Activated CD4-positive, alpha-beta T cell treated with anti-CD3 and anti-CD28 coated beads, Interleukin-2, amount 10 ng/mL, durations not matched to agents 7 days and 5 days (primary cell): ENCODE results near the gene TMED5. TPM values are rescaled to one million over a fixed set of nuclear protein-coding genes. Genes with fewer than 3 reads are reported as not detected.
"Not testable (repeated sequence)": the region's sequence is repeated elsewhere in the genome, so short reads cannot be mapped to it uniquely, and the experiment has no call there.

Experiments used
- CTCF ChIA-PET: fragments of 350-600 bp; sonication (Branson Sonifier 250); formaldehyde crosslinking; loops from one replicate; lab custom pipeline; 2021; ENCODE audit warnings: antibody characterized with exemption; lab: Charles Lee
- POLR2A ChIA-PET: fragments of 350-600 bp; sonication (Branson Sonifier 250); formaldehyde crosslinking; loops from one replicate; lab custom pipeline; 2021; ENCODE audit warnings: antibody characterized with exemption; lab: Charles Lee
- DNase-seq: peaks from one replicate; pipeline ENCODE4 v3.0.0-alpha.2; 2020
- H3K27ac Mint-ChIP-seq: one replicate; pipeline ENCODE4 v1.8.0; 2021; ENCODE audit warnings: mild to moderate bottlenecking, moderate library complexity, mixed read lengths
- H3K27me3 Mint-ChIP-seq: one replicate; pipeline ENCODE4 v1.8.0; 2021; ENCODE audit warnings: mixed read lengths
- H3K36me3 Mint-ChIP-seq: one replicate; pipeline ENCODE4 v1.8.0; 2021; ENCODE audit warnings: low read depth, mixed read lengths
- H3K4me1 Mint-ChIP-seq: one replicate; pipeline ENCODE4 v1.8.0; 2021; ENCODE audit warnings: mixed read lengths
- H3K4me3 Mint-ChIP-seq: one replicate; pipeline ENCODE4 v1.8.0; 2021; ENCODE audit warnings: mild to moderate bottlenecking, moderate library complexity, mixed read lengths
- H3K9me3 Mint-ChIP-seq: one replicate; pipeline ENCODE4 v1.8.0; 2021; ENCODE audit warnings: mixed read lengths
- total RNA-seq, 2 experiments: library from RNA; stranded (reverse); gene quantifications; one replicate each; pipeline ENCODE4 v1.2.3, GENCODE V29; 2021

Gene TMED5
- total RNA-seq, 2 experiments from 2014 or later, result 42.6 to 44.7 TPM

- Mint-ChIP-seq H3K27me3 (no peaks in the 10 kb centered on the region), H3K4me3 (no peak overlapping the region), H3K4me1 (peaks cover 4% of the 10 kb centered on the region), H3K9me3 (no peaks in the 10 kb centered on the region), H3K36me3 (peaks cover 40% of the 10 kb centered on the region), H3K27ac (no peak overlapping the region)
- ChIA-PET POLR2A (no interaction called here), CTCF (no interaction called here)
- no peak for DNase-seq
These were observed 16.4 kb upstream of the TMED5 start for GRCh38 chr1:93196591-93196990.

- Mint-ChIP-seq H3K9me3 (no peaks in the 10 kb centered on the region), H3K4me3 (no peak overlapping the region), H3K27ac (no peak overlapping the region), H3K36me3 (peaks cover 49% of the 10 kb centered on the region), H3K4me1 (peaks cover 19% of the 10 kb centered on the region), H3K27me3 (no peaks in the 10 kb centered on the region)
- POLR2A ChIA-PET, result no interaction called here
- CTCF ChIA-PET, result interaction anchor here (0.6 kb wide), 1 partner anchor 17 kb away, joined by 3 read pairs; no protein-coding TSS in a partner anchor
- no peak for DNase-seq
These were observed 14.2 kb upstream of the TMED5 start for GRCh38 chr1:93194231-93194990.

GRCh38 chr1:93190432-93190831 lies 10.2 kb upstream of the TMED5 start:
- Mint-ChIP-seq H3K4me3 (no peak overlapping the region), H3K9me3 (no peaks in the 10 kb centered on the region), H3K27ac (no peak overlapping the region), H3K36me3 (peaks cover 40% of the 10 kb centered on the region), H3K4me1 (peaks cover 27% of the 10 kb centered on the region), H3K27me3 (no peaks in the 10 kb centered on the region)
- CTCF ChIA-PET, result no interaction called here
- DNase-seq, result no peak
- POLR2A ChIA-PET, result interaction anchor here (0.5 kb wide), 1 partner anchor 9 kb away, joined by 7 read pairs; no protein-coding TSS in a partner anchor

GRCh38 chr1:93186667-93187066 lies 6.5 kb upstream of the TMED5 start:
- Mint-ChIP-seq H3K36me3 (peaks cover 39% of the 10 kb centered on the region), H3K4me3 (no peak overlapping the region), H3K4me1 (peaks cover 54% of the 10 kb centered on the region)

GRCh38 chr1:93180723-93181613 lies 755 bp upstream of the TMED5 start, which contains the start of gene CCDC18:
Gene CCDC18, plus strand, starts transcription at chr1:93180724. Its CDS starts 2,638 bp downstream, at chr1:93183362.
- ChIA-PET POLR2A (interaction anchor here (0.7 kb wide), 1 partner anchor 9 kb away, joined by 7 read pairs; no protein-coding TSS in a partner anchor), CTCF (interaction anchor here (0.6 to 1.1 kb wide), 2 partner anchors 11 to 807 kb away, joined by 3 to 4 read pairs; no protein-coding TSS in a partner anchor)
- DNase-seq, result peak; percentile 67
- Mint-ChIP-seq H3K27me3 (no peaks in the 10 kb centered on the region), H3K4me3 (peak within 1 kb of the TSS; percentile 84), H3K9me3 (no peaks in the 10 kb centered on the region), H3K27ac (peak within 1 kb of the TSS; percentile 97), H3K4me1 (peaks cover 57% of the 10 kb centered on the region), H3K36me3 (peaks cover 31% of the 10 kb centered on the region)

More at GRCh38 chr1:93186667-93187066, 6.5 kb upstream of the TMED5 start:
- H3K27ac Mint-ChIP-seq, result no peak overlapping the region
- POLR2A ChIA-PET, result no interaction called here
- no peak for DNase-seq
- H3K27me3 Mint-ChIP-seq, result no peaks in the 10 kb centered on the region
- CTCF ChIA-PET, result no interaction called here
- no peaks in the 10 kb centered on the region for H3K9me3 Mint-ChIP-seq

- Mint-ChIP-seq H3K36me3 (peaks cover 29% of the 10 kb centered on the region), H3K27ac (peak overlapping the region; percentile 97), H3K27me3 (no peaks in the 10 kb centered on the region), H3K4me3 (peak overlapping the region; percentile 84), H3K9me3 (no peaks in the 10 kb centered on the region), H3K4me1 (peaks cover 55% of the 10 kb centered on the region)
- no peak for DNase-seq
- POLR2A ChIA-PET, result no interaction called here
- CTCF ChIA-PET, result interaction anchor here (1.0 to 2.0 kb wide), 2 partner anchors 14 to 136 kb away, joined by 3 to 6 read pairs; no protein-coding TSS in a partner anchor
These were observed 1.8 kb downstream of the TMED5 start for GRCh38 chr1:93178418-93178817.

GRCh38 chr1:93177991-93178390 lies 2.2 kb downstream of the TMED5 start:
- ChIA-PET CTCF (interaction anchor here (0.7 to 1.0 kb wide), 2 partner anchors 13 to 974 kb away, joined by 3 to 4 read pairs; no protein-coding TSS in a partner anchor), POLR2A (no interaction called here)
- Mint-ChIP-seq H3K36me3 (peaks cover 29% of the 10 kb centered on the region), H3K27me3 (no peaks in the 10 kb centered on the region), H3K9me3 (no peaks in the 10 kb centered on the region), H3K4me3 (peak overlapping the region; percentile 84), H3K27ac (peak overlapping the region; percentile 97), H3K4me1 (peaks cover 54% of the 10 kb centered on the region)
- DNase-seq, result no peak

- H3K27me3 Mint-ChIP-seq, DNase-seq, H3K27ac Mint-ChIP-seq, POLR2A ChIA-PET, CTCF ChIA-PET, H3K9me3 Mint-ChIP-seq, H3K4me3 Mint-ChIP-seq: not testable (repeated sequence)
- Mint-ChIP-seq H3K36me3 (peaks cover 49% of the 10 kb centered on the region), H3K4me1 (peaks cover 59% of the 10 kb centered on the region)
These were observed 5.6 kb downstream of the TMED5 start for GRCh38 chr1:93174638-93175037.

GRCh38 chr1:93172778-93173177 lies 7.4 kb downstream of the TMED5 start:
- POLR2A ChIA-PET, result interaction anchor here (0.6 kb wide), 1 partner anchor 94 kb away, joined by 3 read pairs; the partner anchor contains the start of gene MTF2
- Mint-ChIP-seq H3K27ac (no peak overlapping the region), H3K36me3 (peaks cover 51% of the 10 kb centered on the region), H3K9me3 (peaks cover 3% of the 10 kb centered on the region), H3K4me1 (peaks cover 55% of the 10 kb centered on the region), H3K27me3 (no peaks in the 10 kb centered on the region), H3K4me3 (no peak overlapping the region)
- no peak for DNase-seq
- CTCF ChIA-PET, result interaction anchor here (0.6 kb wide), 1 partner anchor 64 kb away, joined by 6 read pairs; no protein-coding TSS in a partner anchor

GRCh38 chr1:93171549-93172034 lies 8.6 kb downstream of the TMED5 start:
- no peak for DNase-seq
- H3K4me3 Mint-ChIP-seq, result peak overlapping the region; percentile 69
- ChIA-PET POLR2A (no interaction called here), CTCF (interaction anchor here (1.3 kb wide), 1 partner anchor 13 kb away, joined by 3 read pairs; no protein-coding TSS in a partner anchor)
- no peaks in the 10 kb centered on the region for H3K27me3 Mint-ChIP-seq
- H3K4me1 Mint-ChIP-seq, result peaks cover 54% of the 10 kb centered on the region
- H3K9me3 Mint-ChIP-seq, result peaks cover 10% of the 10 kb centered on the region
- H3K36me3 Mint-ChIP-seq, result peaks cover 61% of the 10 kb centered on the region
- H3K27ac Mint-ChIP-seq, result peak overlapping the region; percentile 87

GRCh38 chr1:93170141-93170678 lies 10.0 kb downstream of the TMED5 start:
- CTCF ChIA-PET, result interaction anchor here (0.6 to 1.3 kb wide), 3 partner anchors 11 to 865 kb away, joined by 3 read pairs; no protein-coding TSS in a partner anchor

GRCh38 chr1:93167006-93167405 lies 13.2 kb downstream of the TMED5 start:
- H3K4me1 Mint-ChIP-seq, result peaks cover 28% of the 10 kb centered on the region
- H3K9me3 Mint-ChIP-seq, result peaks cover 16% of the 10 kb centered on the region
- no peaks in the 10 kb centered on the region for H3K27me3 Mint-ChIP-seq
- ChIA-PET POLR2A (no interaction called here), CTCF (no interaction called here)
- H3K27ac Mint-ChIP-seq, result no peak overlapping the region
- H3K36me3 Mint-ChIP-seq, result peaks cover 54% of the 10 kb centered on the region
- DNase-seq, result no peak
- H3K4me3 Mint-ChIP-seq, result no peak overlapping the region

More at GRCh38 chr1:93170141-93170678, 10.0 kb downstream of the TMED5 start:
- H3K27me3 Mint-ChIP-seq, H3K4me3 Mint-ChIP-seq, H3K27ac Mint-ChIP-seq, DNase-seq, POLR2A ChIA-PET: not testable (repeated sequence)
- Mint-ChIP-seq H3K36me3 (peaks cover 61% of the 10 kb centered on the region), H3K9me3 (peaks cover 16% of the 10 kb centered on the region), H3K4me1 (peaks cover 47% of the 10 kb centered on the region)
